ES-I3 (cell line): ENCODE measurements around the gene CHGA.

Experiments
- H3K36me3 ChIP-seq: 2 replicates; pipeline ENCODE4 v1.6.1; 2013; ENCODE audit warnings: mild to moderate bottlenecking, low read length, control low read depth, moderate library complexity; ENCODE audit not compliant: insufficient read depth
- H3K4me1 ChIP-seq: 2 replicates; pipeline ENCODE4 v1.6.1; 2013; ENCODE audit warnings: mild to moderate bottlenecking, control low read depth, low read length; ENCODE audit not compliant: insufficient read depth
- H3K9ac ChIP-seq: 2 replicates; pipeline ENCODE4 v1.6.1; 2013; ENCODE audit warnings: low read depth, mild to moderate bottlenecking, low read length, moderate library complexity
- H3K9me3 ChIP-seq: 2 replicates; pipeline ENCODE4 v1.6.1; 2013; ENCODE audit warnings: mild to moderate bottlenecking, low read length, moderate library complexity; ENCODE audit not compliant: control insufficient read depth, insufficient read depth

CHGA gene

GRCh38 chr14:92931681-92932447 is 8.9 kb downstream of the CHGA start:
- H3K9me3 ChIP-seq, result no peaks in the 10 kb centered on the region
- no peaks in the 10 kb centered on the region for H3K4me1 ChIP-seq
- H3K36me3 ChIP-seq, result no peaks in the 10 kb centered on the region
- H3K9ac ChIP-seq, result no peak overlapping the region

GRCh38 chr14:92932448-92933395 is 9.8 kb downstream of the CHGA start:
- Histone ChIP-seq H3K9ac (no peak overlapping the region), H3K36me3 (no peaks in the 10 kb centered on the region), H3K9me3 (no peaks in the 10 kb centered on the region), H3K4me1 (no peaks in the 10 kb centered on the region)

- H3K4me1 ChIP-seq, result no peaks in the 10 kb centered on the region
- H3K9ac ChIP-seq, result no peak overlapping the region
- H3K9me3 ChIP-seq, result no peaks in the 10 kb centered on the region
- H3K36me3 ChIP-seq, result no peaks in the 10 kb centered on the region
These were observed 10.5 kb downstream of the CHGA start for GRCh38 chr14:92933481-92933880.

GRCh38 chr14:92934196-92935085 is 11.5 kb downstream of the CHGA start:
- H3K9ac ChIP-seq, result no peak overlapping the region
- no peaks in the 10 kb centered on the region for H3K36me3 ChIP-seq
- no peaks in the 10 kb centered on the region for H3K9me3 ChIP-seq
- no peaks in the 10 kb centered on the region for H3K4me1 ChIP-seq

GRCh38 chr14:92935446-92935845 is 12.5 kb downstream of the CHGA start:
- Histone ChIP-seq H3K9me3 (no peaks in the 10 kb centered on the region), H3K36me3 (no peaks in the 10 kb centered on the region), H3K9ac (no peak overlapping the region), H3K4me1 (no peaks in the 10 kb centered on the region)

- Histone ChIP-seq H3K9ac (no peak overlapping the region), H3K36me3 (no peaks in the 10 kb centered on the region), H3K4me1 (no peaks in the 10 kb centered on the region), H3K9me3 (no peaks in the 10 kb centered on the region)
These were observed 13.1 kb downstream of the CHGA start for GRCh38 chr14:92936085-92936484.

- no peaks in the 10 kb centered on the region for H3K4me1 ChIP-seq
- no peaks in the 10 kb centered on the region for H3K36me3 ChIP-seq
- H3K9me3 ChIP-seq, result no peaks in the 10 kb centered on the region
- no peak overlapping the region for H3K9ac ChIP-seq
These were observed 14.3 kb downstream of the CHGA start for GRCh38 chr14:92937051-92937937.

- H3K4me1 ChIP-seq, result no peaks in the 10 kb centered on the region
- H3K36me3 ChIP-seq, result no peaks in the 10 kb centered on the region
These were observed 15.4 kb downstream of the CHGA start for GRCh38 chr14:92938235-92938875.

GRCh38 chr14:92938890-92939671 is 16.1 kb downstream of the CHGA start:
- H3K36me3 ChIP-seq, result no peaks in the 10 kb centered on the region
- no peaks in the 10 kb centered on the region for H3K9me3 ChIP-seq
- no peaks in the 10 kb centered on the region for H3K4me1 ChIP-seq
- no peak overlapping the region for H3K9ac ChIP-seq

More at GRCh38 chr14:92938235-92938875, 15.4 kb downstream of the CHGA start:
- no peaks in the 10 kb centered on the region for H3K9me3 ChIP-seq
- H3K9ac ChIP-seq, result no peak overlapping the region

- Histone ChIP-seq H3K9me3 (no peaks in the 10 kb centered on the region), H3K36me3 (no peaks in the 10 kb centered on the region), H3K9ac (no peak overlapping the region), H3K4me1 (no peaks in the 10 kb centered on the region)
These were observed 16.7 kb downstream of the CHGA start for GRCh38 chr14:92939699-92940098.

GRCh38 chr14:92940543-92940942 is 17.6 kb downstream of the CHGA start:
- H3K9ac ChIP-seq, result no peak overlapping the region
- no peaks in the 10 kb centered on the region for H3K36me3 ChIP-seq
- H3K9me3 ChIP-seq, result no peaks in the 10 kb centered on the region
- no peaks in the 10 kb centered on the region for H3K4me1 ChIP-seq

GRCh38 chr14:92941531-92941930 is 18.6 kb downstream of the CHGA start:
- H3K9me3 ChIP-seq, result no peaks in the 10 kb centered on the region
- no peak overlapping the region for H3K9ac ChIP-seq
- H3K4me1 ChIP-seq, result no peaks in the 10 kb centered on the region
- H3K36me3 ChIP-seq, result no peaks in the 10 kb centered on the region
